Renal cortical epithelial cell (primary cell): Measurements from ENCODE around the gene HOXA3. TPM values are rescaled to one million over a fixed set of nuclear protein-coding genes. Genes with fewer than 3 reads are reported as not detected.

Experiments
- DNase-seq: peaks from one replicate; pipeline ENCODE4 v3.0.0-alpha.2; 2011; ENCODE audit warnings: low read depth
- total RNA-seq: library from RNA; depleted of rRNA; stranded (reverse); fragments of >200 nt; gene quantifications from 2 replicates; pipeline ENCODE4 v1.2.3, GENCODE V29; 2014

The HOXA3 gene
- total RNA-seq, 1 donor from 2014 or later = 7.2 TPM

DNA sequence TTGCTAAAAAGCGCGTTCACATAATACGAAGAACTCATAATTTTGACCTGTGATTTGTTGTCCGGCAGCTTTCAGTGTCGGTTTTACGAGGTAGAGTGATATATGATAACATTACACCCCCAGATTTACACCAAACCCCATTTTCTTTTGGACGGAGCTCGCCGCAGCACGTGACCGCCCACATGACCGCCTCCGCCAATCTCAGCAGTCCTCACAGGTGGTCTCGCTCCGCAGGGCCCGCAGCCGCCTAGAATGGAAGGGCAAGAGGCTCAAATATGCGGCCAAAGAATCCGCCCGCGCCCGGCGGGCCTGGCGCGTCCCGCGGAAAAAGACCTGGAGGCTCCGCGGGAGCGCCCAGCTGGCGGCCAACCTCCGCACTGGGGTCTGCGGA lies 4.1 kb upstream of the HOXA3 start, which contains the start of gene HOXA7:
TSS of gene HOXA7 (minus strand) at position 168 of the 391 bp plus-strand sequence. CDS start at position 38, 130 bp downstream.
- no peak for DNase-seq

DNA sequence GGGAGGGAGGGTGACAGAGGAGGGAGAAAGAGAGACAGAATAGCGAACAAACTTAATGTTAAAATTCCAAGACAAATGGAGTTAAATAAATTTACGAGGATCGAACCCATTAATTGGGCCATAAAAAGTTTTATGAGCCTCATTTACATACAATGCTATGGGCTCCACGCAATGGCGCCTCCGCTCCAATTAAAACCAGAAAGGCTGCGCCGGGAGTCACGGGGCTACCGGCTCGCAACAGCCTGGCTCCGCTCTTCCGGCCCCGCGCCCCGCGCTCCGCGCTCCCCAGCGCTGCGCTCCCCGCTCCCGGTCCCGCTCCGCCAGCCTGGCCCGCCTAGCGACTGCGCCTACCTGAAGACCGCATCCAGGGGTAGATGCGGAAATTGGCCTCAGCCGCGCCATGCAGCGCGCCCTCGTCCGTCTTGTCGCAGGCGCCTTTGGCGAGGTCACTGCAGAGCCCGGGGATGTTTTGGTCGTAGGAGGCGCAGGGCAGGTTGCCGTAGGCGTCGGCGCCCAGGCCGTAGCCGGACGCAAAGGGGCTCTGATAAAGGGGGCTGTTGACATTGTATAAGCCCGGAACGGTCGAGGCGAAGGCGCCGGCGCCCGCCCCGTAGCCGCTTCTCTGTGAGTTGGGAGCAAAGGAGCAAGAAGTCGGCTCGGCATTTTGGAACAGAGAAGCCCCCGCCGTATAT lies 3.6 kb upstream of the HOXA3 start:
- DNase-seq = no peak

DNA sequence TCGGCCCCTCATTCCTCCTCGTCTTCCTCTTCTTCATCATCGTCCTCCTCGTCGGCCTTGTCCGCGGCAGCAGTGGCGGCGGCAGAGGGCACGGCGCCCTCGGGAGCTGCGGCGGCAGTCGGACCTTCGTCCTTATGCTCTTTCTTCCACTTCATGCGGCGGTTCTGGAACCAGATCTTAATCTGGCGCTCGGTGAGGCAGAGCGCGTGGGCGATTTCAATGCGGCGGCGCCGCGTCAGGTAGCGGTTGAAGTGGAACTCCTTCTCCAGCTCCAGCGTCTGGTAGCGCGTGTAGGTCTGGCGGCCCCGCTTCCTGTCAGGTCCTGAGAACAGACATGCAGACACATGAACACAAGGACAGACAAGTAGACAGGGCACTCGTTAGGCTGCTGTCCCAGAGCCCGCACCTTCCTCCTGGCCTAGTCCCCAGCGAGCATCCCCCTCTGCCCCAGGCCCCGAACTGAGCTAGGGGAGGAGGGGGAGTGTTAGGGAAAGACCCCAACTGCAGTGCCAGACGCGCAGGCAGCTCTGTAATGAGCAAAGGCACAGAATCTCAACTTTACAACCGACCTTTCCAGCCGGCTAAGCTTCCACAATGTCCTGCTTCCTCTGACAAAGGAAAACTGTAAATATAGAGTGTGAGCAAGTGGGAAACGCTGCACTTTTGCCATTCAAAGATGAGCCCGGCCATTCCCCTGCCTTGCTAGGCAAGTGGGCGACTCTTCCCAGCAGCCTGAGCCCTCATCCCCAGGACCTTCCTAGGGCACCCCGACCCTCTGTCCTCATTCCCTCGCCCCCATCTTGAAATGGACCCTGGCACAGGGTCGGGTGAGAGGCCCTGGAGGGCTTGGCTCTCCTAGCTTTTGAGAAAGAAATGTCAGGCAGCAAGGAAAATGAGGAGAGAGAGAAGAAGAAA lies 2.8 kb upstream of the HOXA3 start:
- DNase-seq = peak; percentile 64

DNA sequence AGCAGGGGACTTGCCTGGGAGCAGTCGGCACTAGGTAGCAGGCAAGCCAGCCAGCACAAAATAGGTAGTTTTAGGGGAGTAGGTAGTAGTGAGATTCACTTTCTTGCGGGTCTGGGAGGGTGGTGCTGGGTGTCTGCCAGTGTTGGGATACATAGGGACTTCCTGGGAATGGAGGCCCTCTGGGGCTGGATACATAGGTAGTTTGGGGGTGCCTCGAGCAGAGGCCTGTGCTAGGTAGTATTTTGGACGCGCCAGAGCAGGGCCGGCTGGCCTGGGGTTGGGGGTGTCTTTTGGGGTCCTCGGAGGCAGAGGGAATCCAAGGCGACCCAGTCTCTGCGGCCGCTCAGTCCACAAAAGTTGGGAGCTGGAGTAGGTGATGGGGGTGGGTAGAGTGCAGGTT lies 2.0 kb upstream of the HOXA3 start:
- no peak for DNase-seq

DNA sequence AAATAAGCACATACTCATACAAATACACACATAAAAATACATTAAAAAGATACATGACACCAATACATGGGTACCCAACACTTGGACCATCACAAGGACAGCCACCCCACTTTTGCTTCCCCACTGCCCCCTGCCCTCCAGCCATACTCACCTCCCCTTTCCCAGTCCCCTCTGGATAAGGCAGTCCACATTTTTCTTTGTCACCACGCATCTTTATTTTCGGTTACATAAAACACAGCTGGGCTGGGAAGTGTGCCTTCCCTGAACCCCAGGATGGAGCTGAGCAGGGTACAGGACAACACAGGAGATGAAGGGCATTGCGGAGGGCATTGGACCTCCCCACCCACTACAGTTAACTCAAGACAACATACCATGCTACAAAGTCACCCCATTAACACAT lies 1.1 kb upstream of the HOXA3 start:
- no peak for DNase-seq

DNA sequence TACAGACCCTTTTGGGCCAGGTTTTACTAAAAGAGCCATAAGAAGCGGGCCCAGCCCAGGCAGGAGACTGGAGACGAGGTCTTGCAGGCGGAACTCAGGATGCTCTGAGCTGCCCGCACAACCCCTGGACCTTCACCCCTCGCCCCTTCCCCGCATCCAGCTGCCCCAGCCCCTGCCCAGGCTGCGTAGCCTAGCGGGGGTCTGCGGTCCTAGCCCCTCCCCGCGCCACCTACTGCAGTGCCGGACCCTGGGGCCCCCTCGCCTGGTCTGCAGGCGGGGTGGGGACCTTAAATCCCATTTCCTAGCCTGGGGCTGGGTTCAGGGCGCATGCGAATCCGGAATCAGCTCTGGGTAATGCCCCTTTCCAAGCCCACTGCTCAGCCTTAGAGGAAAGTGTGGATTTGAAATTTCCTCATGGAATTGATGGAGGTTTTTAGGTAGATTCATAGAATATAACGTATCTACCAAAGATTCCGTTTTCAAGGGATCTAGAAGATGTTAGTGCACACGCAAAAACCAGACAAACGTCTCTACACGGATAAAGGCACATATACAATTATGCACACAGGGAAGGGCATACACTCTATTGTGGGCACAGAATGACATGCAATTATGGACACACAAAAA lies 546 bp upstream of the HOXA3 start:
- no peak for DNase-seq

DNA sequence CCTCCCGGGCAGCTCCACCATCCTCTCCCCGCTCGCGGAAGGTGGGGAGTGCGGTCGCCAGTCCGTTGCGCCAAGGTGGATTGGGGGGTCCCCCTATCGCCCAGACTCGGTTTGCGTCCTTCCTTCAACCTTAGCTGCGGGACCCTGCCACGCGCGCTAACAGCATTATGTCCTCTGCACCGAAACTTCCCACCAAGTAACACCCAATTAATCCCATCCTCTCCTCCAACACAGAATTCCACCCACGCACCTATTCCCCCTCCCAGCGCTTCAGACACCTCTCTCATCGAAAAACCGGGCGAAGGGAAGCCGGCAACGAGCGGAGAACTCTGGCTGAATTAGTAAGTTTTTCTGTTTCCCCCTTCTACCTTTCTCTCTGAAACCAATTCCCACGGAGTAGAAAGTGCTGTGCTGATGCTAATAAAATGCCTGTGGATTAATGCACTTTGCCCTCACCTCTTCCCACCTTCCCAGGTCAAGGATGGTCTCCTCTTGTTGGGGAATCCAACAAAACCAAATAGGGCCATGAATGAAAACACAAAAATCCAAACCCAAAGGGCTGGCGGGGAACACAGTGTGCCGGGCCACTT lies 947 bp downstream of the HOXA3 start:
- DNase-seq = no peak

DNA sequence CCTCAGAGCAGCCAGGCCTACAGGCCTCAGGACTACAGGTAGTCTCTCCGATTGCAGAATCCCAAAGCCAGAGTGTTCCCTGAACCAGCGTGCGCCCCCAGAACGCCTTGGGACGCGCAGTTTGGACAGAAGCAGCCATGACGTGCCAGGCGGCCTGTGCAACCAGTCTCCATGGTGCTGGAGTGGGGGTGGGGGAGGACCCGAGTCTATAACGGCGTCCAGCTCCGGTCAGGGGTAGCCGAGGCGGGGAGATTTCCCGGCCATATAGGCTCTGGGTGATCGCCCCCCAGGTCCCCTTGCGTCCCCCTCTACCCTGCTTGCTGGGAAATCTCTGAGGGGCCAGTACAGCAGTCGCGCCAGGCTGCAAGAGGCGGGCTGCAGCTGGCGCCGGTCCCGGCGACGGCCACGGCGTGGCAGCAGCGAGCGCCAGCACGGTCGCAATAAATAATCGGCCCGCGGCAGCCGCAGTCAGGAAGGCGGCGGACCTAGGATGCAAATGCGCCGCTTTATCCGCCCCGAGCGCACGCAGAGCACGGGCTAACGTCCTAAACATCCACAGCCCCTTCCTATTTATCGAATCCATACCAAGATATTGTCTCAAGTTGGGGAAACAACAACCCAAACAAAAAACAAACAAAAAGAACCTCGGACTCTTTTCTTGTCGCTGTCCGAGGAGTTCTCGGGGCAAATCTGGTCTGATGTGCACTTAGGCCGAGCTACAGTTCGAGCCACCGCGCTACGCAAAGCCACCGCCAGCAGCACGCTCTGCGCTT lies 1.6 kb downstream of the HOXA3 start:
- DNase-seq = no peak

DNA sequence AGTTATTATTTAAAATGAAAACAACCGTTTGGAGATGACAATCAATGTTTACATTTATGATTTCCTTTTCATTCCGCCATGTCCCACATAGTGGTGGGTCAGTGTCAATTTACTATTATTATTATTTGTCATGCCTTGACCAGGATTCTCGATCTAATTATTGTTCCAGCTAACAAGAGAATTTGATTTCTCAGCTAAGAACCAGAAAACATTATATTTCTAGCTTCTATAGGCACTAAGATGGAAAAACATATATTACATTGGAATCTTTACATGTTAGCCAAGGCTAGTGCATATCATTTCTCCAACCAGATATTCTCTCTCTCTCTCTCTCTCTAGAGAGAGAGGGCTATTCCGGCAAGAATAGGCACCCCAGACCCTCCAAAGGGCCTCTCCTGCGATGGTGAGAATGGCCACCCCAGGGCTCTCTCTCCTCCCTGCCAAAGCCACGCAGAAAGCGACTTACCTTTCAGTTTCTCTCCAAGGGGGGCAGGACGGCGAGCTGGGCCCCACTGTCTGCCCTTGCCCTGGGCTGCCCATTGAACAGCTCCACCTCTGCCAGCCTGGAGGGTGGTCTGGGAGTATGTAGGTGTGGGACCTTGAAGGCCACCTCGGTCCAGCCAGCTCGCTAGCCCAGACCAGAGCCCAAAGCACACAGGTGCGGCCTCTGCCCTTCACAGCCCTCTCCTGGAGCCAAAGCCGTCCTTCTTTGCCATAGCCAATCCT lies 2.4 kb downstream of the HOXA3 start:
- no peak for DNase-seq

DNA sequence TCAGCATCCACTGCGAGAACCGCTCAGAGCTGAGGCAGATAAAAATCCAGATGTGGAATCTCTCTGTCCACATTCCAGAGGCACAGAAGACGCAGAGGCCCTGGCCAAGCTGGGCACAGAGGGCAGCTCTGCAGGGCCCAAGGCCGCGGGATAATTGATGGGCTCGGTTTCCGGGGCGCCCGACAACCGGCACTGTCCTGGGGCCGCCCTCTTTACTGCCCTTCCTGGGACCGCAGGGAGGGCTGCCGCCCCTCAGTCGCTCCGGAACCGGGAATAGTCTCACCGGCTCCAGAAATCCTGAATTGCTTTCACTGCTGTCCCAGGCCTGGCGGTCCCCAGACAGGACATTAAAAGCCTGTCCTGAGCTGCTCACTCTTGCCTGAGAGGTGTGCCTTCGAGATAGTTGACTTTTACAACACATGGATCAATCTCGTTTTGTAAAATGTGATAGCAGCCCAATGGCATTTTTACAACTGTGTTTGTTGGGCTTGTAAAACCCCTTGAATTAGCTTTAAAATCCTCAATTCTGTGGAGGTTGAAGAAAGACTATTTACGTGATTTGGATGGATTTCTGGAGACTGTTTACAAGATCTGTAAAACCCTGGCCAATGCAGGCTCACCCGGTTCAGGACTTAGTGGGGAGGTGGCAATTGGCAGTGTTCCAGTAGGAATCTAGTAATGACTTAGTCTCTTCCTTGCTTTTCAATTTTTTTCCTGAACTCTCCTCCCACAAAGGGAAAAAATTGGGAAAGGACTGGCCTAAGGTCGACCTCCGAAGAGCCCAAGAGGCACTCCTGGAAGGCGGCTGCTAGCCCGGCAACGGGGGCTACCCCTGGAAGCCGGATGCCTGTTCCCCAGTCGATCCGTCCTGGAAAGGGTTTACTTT lies 3.4 kb downstream of the HOXA3 start:
- DNase-seq = no peak

DNA sequence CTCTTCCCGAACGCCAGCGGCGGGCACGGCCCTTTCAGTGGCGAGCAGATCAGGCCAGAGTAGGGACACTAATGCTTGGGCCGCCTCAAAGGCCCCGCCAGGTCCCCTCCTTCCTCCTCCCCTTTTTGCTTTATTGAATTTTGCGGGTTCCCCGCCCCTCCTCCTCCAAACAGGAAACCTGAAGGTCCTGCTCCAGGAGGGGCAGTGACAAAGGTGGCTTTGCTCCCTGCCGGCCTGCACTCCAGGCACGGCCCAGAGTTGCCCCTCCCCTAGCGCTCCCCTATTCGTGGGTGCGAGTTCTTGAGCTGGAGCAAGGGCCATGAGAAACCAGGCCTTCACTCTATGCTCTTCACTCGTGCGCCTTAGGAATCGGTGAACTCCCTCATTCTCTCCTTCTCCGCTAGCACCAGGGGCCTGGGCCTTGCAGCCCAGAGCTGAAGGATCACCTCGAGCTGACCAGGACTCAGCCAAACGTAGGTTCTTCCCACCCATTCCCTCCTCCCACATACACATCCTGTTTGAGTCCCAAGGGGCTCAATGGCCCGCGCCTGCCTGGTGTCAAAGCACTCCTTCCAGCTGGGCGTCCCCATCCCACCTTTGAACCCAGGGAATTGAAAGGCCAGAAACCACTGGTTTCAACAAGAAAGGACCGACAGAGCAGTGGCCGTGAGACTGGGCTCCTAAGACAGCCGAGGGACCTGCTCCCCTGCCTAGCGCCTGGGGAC lies 4.2 kb downstream of the HOXA3 start:
- no peak for DNase-seq

DNA sequence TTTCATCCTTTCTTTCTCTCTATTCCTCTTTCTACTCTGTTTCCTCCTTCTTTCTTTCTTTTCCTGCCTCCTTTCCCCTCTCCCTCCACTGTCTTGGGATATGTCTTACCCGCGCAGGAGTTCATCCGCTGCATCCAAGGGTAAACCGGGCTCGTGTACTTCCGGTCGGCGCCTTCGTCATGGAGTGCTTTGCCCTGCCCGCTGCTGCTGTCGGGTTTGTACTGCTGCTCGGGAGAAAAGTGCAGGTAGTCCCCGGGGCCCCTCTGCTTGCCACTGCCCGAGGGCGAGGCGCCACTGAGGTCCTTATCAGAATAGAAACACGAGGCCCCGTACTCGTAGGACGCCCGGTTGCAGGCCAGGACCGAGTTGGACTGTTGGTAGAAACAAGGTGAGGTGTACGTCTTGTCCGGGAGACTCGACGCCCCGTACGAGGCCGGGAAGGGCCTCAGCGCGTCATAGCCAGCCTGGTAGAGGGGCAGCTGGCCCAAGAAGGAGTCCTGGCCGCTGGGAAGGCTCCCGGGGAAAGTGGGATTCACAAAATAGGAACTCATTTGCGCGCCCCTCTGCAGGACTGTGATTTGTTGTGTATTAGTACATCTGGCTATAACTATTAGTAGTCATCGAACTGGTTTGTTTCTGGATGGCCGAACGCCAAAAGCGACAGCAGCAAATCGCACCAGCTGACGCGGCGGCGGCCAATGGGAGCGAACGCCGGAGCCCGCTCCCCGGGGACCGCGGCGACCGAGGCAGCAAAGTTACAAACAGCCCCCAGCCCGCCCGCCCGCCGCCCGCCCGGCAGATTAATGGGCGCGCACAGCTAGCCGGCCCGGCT lies 5.0 kb downstream of the HOXA3 start, which contains the start of gene HOXA6:
TSS of gene HOXA6 (minus strand) at position 576 of the 832 bp plus-strand sequence. CDS start at position 551, 25 bp downstream.
- no peak for DNase-seq

DNA sequence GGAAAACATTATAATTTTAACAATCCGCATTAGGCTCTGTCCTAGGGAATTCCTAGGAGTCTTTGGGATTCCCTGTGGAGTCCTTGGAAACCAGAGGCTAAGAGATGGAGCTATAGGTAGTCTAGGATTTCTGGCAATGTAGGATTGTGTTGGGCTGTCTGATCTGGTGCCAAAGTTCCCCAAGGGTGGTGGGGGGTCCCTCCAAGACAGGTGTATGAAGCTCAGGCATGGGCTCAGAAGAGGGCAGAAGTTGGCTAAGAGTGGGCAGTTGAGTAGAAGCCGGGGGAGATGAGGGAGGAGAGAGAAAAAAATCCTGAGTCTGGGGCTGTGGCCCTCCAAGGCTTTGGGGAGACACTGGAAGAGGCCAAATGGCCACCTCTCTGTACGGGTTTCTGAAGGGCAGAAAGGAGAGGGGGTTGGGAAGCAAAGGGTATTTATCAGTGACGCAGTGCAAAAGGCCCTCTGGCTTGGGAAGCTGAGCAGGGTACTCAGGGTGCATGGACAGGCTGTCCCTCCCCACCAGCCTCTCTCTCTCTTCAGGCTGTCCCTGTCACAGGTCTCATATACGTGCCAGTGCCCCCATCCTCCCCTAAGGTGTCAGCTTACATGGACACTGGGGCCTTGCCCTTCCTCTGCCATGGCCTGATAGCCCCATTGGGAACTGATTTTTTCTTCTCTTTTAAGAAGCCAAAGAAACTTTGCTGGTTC lies 5.7 kb downstream of the HOXA3 start:
- DNase-seq = no peak

DNA sequence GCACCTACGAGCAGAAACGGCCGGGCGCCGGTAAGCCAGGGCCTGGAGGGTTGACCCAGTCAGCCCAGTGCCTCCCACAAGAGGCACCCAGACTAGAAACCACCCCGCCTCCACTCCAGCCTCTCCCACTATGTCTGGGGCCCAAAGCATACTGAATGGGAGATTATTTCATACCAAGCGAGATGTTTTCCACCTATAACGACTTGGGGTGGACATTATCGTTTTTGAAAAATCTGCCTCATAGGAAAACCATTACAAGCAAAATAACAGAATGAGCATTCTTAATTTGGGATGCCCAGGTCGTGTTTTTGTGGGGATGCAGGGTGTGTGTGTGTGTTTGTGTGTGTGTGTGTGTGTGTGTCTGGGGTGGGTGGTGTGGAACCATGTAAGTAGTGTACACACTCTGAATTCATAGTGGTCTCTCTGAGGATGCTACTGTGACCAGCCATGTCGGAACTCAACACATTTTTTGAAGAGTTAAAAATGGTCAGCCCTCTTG lies 6.4 kb downstream of the HOXA3 start:
- no peak for DNase-seq

DNA sequence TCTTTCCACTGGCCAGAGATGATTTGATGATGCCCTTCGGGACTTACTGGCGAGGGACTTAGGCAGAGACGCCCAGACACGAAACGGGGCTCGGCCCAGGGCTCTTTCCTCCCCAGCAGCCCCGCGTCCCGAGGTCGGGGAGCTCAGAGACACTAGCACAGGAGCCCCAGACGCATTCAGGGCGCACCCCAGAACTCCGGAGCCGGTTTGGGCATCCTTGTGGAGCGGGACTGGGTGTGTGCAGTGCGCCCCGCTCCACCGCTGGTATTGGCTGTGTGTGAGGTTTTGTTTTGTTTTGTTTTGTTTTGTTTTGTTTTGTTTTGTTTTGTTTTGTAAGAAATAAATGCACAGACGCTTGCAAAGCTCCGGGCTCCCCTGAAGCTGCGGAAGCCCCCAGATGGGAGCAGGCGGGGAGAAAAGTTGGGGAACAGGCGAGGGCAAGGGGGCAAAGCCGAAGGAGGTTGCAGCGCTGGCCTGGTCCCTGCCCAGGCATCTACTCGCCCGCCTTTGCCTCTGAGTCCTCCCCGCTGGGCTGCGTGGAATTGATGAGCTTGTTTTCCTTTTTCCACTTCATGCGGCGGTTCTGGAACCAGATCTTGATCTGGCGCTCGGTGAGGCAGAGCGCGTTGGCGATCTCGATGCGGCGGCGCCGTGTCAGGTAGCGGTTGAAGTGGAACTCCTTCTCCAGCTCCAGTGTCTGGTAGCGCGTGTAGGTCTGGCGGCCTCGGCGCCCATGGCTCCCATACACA lies 7.0 kb downstream of the HOXA3 start:
- DNase-seq = no peak

DNA sequence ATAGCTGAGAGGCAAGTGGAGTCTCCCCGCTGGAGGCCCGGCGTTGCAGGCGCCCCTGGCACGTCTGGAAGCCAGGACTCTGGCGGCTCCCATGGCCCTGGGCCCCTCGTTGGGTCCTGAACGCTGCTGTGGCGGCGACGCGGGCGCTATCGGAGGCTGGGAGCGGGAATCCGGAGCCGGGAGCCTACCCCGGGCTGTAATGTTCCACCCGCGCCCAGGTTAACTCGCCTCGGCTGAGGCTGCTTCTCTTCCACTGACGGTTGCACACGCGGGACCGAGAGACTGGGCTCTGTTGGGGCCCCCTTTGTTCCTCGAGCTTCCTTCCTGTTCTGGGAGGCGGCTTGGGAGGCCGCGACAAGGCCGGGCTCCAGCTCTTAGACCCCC lies 7.6 kb downstream of the HOXA3 start:
- no peak for DNase-seq
